Measurements from ENCODE around the gene FAM120A. TPM values are rescaled to one million over a fixed set of nuclear protein-coding genes. Genes with fewer than 3 reads are reported as not detected.

Gene FAM120A
- total RNA-seq, 1 experiment from 2014 or later: 53.3 TPM

- TF ChIP-seq GABPB1 (CRISPR knock-in tag; IDR thresholded peaks at IDR 0.05): no peak
- no peak for TF ChIP-seq NR1H2 (CRISPR knock-in tag; IDR thresholded peaks at IDR 0.05)
- TF ChIP-seq KAT7 (CRISPR knock-in tag; IDR thresholded peaks at IDR 0.05; ENCODE audit: borderline replicate concordance): no peak
These were observed 146.6 kb downstream of the FAM120A start (continued) for GRCh38 chr9:93597871-93598646.

DNA sequence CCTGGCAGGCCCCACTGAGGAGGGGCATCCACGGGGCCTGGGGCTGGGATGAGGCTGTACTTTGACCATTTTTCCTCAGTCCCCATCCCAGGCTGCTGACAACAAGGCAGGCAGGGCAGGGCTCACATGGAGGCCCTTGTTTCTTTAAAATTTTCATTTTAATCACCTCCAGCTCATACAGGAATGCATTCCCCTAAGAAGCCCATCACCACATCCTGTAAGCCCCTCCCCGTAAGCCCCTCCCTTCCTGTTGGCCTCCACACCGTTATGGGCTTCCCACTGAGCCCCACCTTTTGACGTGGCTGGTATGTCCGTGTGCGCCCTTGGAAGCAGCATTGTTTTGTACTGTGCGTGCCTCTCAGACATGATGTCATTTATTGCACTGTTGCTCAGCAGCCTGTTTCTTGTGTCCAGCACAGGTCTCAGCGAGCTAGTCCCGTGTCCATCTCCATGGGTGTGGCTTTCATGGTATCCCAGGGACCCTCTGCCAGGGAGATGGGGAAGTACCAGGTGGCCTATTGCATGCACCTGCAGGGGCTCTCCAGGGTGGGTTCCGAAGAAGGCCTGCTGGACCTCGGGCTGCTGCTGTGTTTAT lies 147.3 kb downstream of the FAM120A start:
- ChIA-PET POLR2A (no interaction called here), CTCF (interaction anchor here (1.3 to 2.7 kb wide), 3 partner anchors 17 to 33 kb away, joined by 3 to 14 read pairs (median 6); no protein-coding TSS in a partner anchor)
- DNase-seq (ENCODE audit: low spot score) (peak; percentile 9), ATAC-seq (no peak)
- Mint-ChIP-seq H3K4me3 (no peak overlapping the region), H3K36me3 (no peaks in the 10 kb centered on the region), H3K27ac (no peak overlapping the region), H3K9me3 (no peaks in the 10 kb centered on the region), H3K27me3 (ENCODE audit: low read depth) (no peaks in the 10 kb centered on the region; the same call in 1 of the 2 replicates), H3K4me1 (peaks cover 61% of the 10 kb centered on the region)
- TF ChIP-seq, protein P1, sequence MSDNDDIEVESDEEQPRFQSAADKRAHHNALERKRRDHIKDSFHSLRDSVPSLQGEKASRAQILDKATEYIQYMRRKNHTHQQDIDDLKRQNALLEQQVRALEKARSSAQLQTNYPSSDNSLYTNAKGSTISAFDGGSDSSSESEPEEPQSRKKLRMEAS (CRISPR knock-in tag; IDR thresholded peaks at IDR 0.05): no peak
- TF ChIP-seq JAZF1 (CRISPR knock-in tag; IDR thresholded peaks at IDR 0.05): no peak
- no peak for TF ChIP-seq FOXP1 (CRISPR knock-in tag; IDR thresholded peaks at IDR 0.05; ENCODE audit: borderline replicate concordance)

GRCh38 chr9:93599571-93600403 lies 148.3 kb downstream of the FAM120A start:
- Mint-ChIP-seq H3K4me1 (peaks cover 60% of the 10 kb centered on the region), H3K9me3 (peaks cover 2% of the 10 kb centered on the region), H3K36me3 (no peaks in the 10 kb centered on the region; the same call in 1 of the 2 replicates), H3K27me3 (ENCODE audit: low read depth) (no peaks in the 10 kb centered on the region; the same call in 1 of the 2 replicates), H3K27ac (peak overlapping the region; percentile 73), H3K4me3 (peak overlapping the region; percentile 6)
- DNase-seq (ENCODE audit: low spot score): no peak
- CTCF ChIA-PET: interaction anchor here (1.0 to 2.7 kb wide), 6 partner anchors 18 to 446 kb away, joined by 3 to 14 read pairs (median 4); no protein-coding TSS in a partner anchor
- peak; percentile 5; the same call in 1 of the 2 replicates for ATAC-seq
- POLR2A ChIA-PET: interaction anchor here (0.6 kb wide), 1 partner anchor 11 kb away, joined by 3 read pairs; no protein-coding TSS in a partner anchor
- TF ChIP-seq, protein P2, sequence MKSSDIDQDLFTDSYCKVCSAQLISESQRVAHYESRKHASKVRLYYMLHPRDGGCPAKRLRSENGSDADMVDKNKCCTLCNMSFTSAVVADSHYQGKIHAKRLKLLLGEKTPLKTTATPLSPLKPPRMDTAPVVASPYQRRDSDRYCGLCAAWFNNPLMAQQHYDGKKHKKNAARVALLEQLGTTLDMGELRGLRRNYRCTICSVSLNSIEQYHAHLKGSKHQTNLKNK (CRISPR knock-in tag; IDR thresholded peaks at IDR 0.05): no peak
- TF ChIP-seq GABPB1 (CRISPR knock-in tag; IDR thresholded peaks at IDR 0.05) (no peak), OVOL2 (CRISPR knock-in tag; IDR thresholded peaks at IDR 0.05; ENCODE audit: borderline replicate concordance) (no peak), HMGA2 (CRISPR knock-in tag; IDR thresholded peaks at IDR 0.05) (no peak), CBFB (CRISPR knock-in tag; IDR thresholded peaks at IDR 0.05; ENCODE audit: low read depth) (no peak), IRF2 (CRISPR knock-in tag; IDR thresholded peaks at IDR 0.05; ENCODE audit: borderline replicate concordance, low read depth) (no peak), TEAD1 (CRISPR knock-in tag; IDR thresholded peaks at IDR 0.05) (no peak), TCF7 (CRISPR knock-in tag; IDR thresholded peaks at IDR 0.05; ENCODE audit: low read depth) (no peak), SP1 (CRISPR knock-in tag; conservative IDR thresholded peaks at IDR 0.05) (no peak), CDX4 (CRISPR knock-in tag; IDR thresholded peaks at IDR 0.05; ENCODE audit: borderline replicate concordance) (no peak), GTF2I (CRISPR knock-in tag; conservative IDR thresholded peaks at IDR 0.05) (no peak), NFATC4 (CRISPR knock-in tag; IDR thresholded peaks at IDR 0.05) (no peak), CREM (CRISPR knock-in tag; IDR thresholded peaks at IDR 0.05) (no peak), STAT6 (CRISPR knock-in tag; conservative IDR thresholded peaks at IDR 0.05; ENCODE audit: low read depth) (no peak)
- TF ChIP-seq, protein P3, sequence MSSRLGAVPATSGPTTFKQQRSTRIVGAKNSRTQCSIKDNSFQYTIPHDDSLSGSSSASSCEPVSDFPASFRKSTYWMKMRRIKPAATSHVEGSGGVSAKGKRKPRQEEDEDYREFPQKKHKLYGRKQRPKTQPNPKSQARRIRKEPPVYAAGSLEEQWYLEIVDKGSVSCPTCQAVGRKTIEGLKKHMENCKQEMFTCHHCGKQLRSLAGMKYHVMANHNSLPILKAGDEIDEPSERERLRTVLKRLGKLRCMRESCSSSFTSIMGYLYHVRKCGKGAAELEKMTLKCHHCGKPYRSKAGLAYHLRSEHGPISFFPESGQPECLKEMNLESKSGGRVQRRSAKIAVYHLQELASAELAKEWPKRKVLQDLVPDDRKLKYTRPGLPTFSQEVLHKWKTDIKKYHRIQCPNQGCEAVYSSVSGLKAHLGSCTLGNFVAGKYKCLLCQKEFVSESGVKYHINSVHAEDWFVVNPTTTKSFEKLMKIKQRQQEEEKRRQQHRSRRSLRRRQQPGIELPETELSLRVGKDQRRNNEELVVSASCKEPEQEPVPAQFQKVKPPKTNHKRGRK (CRISPR knock-in tag; IDR thresholded peaks at IDR 0.05; ENCODE audit: borderline replicate concordance): no peak
- TF ChIP-seq, protein P4, sequence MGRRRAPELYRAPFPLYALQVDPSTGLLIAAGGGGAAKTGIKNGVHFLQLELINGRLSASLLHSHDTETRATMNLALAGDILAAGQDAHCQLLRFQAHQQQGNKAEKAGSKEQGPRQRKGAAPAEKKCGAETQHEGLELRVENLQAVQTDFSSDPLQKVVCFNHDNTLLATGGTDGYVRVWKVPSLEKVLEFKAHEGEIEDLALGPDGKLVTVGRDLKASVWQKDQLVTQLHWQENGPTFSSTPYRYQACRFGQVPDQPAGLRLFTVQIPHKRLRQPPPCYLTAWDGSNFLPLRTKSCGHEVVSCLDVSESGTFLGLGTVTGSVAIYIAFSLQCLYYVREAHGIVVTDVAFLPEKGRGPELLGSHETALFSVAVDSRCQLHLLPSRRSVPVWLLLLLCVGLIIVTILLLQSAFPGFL (CRISPR knock-in tag; IDR thresholded peaks at IDR 0.05; ENCODE audit: borderline replicate concordance): no peak

Measured in WTC11 (cell line).